Lower lobe of right lung (tissue), 2 donors: Measurements from ENCODE around the gene PCED1A. TPM values are rescaled to one million over a fixed set of nuclear protein-coding genes. Genes with fewer than 3 reads are reported as not detected.

Source experiments
- ATAC-seq, 2 donors: fragments of 200-7000 bp; cut with Tn5 transposase; one replicate each; pipeline ENCODE4 v1.9.1; 2020 to 2022; ENCODE audit warnings: mild to moderate bottlenecking in 2 of 2, moderate library complexity in 2 of 2
- DNase-seq: peaks from one replicate; pipeline ENCODE4 v3.0.0-alpha.2; 2020
- H3K27ac ChIP-seq: fragments of 200-600 bp; one replicate; pipeline ENCODE4 v1.8.0; 2022
- H3K27me3 ChIP-seq: fragments of 200-600 bp; one replicate; pipeline ENCODE4 v1.8.0; 2022; ENCODE audit warnings: low read depth
- H3K36me3 ChIP-seq: fragments of 200-600 bp; one replicate; pipeline ENCODE4 v1.8.0; 2022; ENCODE audit warnings: mild to moderate bottlenecking
- H3K4me1 ChIP-seq: fragments of 200-600 bp; one replicate; pipeline ENCODE4 v1.8.0; 2022
- H3K4me3 ChIP-seq: fragments of 200-600 bp; one replicate; pipeline ENCODE4 v1.8.0; 2022; ENCODE audit warnings: mild to moderate bottlenecking
- H3K9me3 ChIP-seq: fragments of 200-600 bp; one replicate; pipeline ENCODE4 v1.8.0; 2022
- intact Hi-C: fragments of 100-400 bp; cut with DNase I; formaldehyde crosslinking; loops from one replicate; pipeline ENCODE4 v1.11.0; 2022
- long read RNA-seq: library from polyadenylated mRNA; unstranded; transcript quantifications from one replicate; pipeline ENCODE4 v2.0.0, GENCODE V29; 2021
- total RNA-seq: library from RNA; stranded (reverse); fragmentation: NEBNext Ultra II Directional; extraction: Animal tissue kit (Norgen Biotek cat#: 25700); gene quantifications from one replicate; pipeline ENCODE4 v1.2.1, GENCODE V29; 2021
- TF ChIP-seq, protein P1 (sequence below): fragments of 200-600 bp; IDR thresholded peaks from one replicate; pipeline ENCODE4 v1.8.0; 2022; ENCODE audit warnings: antibody characterized with exemption, mild to moderate bottlenecking
- donor health status: DM: no; HTN: yes; CAD: no; lungs with severe emphysema.

Gene PCED1A, protein sequence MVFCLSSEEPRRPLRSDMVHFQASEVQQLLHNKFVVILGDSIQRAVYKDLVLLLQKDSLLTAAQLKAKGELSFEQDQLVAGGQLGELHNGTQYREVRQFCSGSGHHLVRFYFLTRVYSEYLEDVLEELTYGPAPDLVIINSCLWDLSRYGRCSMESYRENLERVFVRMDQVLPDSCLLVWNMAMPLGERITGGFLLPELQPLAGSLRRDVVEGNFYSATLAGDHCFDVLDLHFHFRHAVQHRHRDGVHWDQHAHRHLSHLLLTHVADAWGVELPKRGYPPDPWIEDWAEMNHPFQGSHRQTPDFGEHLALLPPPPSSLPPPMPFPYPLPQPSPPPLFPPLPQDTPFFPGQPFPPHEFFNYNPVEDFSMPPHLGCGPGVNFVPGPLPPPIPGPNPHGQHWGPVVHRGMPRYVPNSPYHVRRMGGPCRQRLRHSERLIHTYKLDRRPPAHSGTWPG
- 43.5 TPM for total RNA-seq
- long read RNA-seq, transcript PCED1A-202 (8 exons, 2,016 nt): major isoform, 21 of 43 reads
- long read RNA-seq, partial matches to known transcripts: 11 of 43 reads
- long read RNA-seq, other reads (novel, unspliced or antisense): 11 of 43 reads

DNA sequence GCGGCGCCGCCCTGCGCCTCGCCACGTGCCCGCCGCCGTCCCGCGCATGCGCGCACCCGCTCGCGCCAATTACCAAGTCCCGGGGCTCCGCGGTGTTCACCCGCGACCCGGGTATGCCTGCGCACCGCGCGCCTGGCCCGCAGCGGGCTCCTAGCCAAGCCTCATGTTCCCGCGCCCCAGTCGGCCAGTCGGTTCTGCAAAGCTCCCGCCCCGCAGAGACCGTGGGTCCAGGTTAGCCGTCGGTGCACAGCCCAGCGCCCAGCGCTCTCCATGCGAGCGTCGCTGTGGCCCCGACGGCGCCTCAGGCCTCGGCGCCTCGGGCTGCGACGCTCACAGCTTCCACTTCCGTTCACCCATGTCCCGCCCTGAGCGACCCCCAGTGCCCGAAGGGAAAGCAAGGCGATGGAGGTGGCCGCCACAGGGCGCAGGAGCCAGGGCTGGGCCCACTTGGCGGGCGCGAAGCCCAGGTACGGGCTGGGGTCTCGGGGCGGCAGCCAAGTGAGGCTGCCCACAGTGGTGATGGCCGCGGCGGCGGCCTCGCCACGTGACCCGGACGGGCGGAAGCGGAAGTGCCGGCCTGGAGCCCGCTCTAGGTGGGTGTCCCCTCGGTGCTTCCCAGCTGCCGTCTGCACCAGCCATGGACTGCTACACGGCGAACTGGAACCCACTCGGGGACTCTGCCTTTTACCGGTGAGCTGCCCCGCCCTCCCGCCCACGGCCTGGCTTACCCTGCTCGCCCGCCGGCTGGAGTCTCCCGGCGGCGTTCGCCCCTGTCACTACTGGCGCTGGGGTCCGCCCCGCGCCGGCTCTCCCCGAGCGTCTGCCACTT is at the start of gene PCED1A, which contains the start of gene VPS16:
PCED1A (minus strand) TSS at position 518 of the 829 bp plus-strand sequence. CDS start 743 bp downstream, outside the sequence.
VPS16 (plus strand) TSS at position 608 of the 829 bp plus-strand sequence; CDS start at position 638, 30 bp downstream.
- TF ChIP-seq, protein P1, sequence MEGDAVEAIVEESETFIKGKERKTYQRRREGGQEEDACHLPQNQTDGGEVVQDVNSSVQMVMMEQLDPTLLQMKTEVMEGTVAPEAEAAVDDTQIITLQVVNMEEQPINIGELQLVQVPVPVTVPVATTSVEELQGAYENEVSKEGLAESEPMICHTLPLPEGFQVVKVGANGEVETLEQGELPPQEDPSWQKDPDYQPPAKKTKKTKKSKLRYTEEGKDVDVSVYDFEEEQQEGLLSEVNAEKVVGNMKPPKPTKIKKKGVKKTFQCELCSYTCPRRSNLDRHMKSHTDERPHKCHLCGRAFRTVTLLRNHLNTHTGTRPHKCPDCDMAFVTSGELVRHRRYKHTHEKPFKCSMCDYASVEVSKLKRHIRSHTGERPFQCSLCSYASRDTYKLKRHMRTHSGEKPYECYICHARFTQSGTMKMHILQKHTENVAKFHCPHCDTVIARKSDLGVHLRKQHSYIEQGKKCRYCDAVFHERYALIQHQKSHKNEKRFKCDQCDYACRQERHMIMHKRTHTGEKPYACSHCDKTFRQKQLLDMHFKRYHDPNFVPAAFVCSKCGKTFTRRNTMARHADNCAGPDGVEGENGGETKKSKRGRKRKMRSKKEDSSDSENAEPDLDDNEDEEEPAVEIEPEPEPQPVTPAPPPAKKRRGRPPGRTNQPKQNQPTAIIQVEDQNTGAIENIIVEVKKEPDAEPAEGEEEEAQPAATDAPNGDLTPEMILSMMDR: no peak
- Histone ChIP-seq H3K9me3 (no peaks in the 10 kb centered on the region), H3K4me1 (peaks cover 20% of the 10 kb centered on the region), H3K27ac (peak within 1 kb of the TSS; percentile 96), H3K36me3 (peaks cover 14% of the 10 kb centered on the region), H3K27me3 (no peaks in the 10 kb centered on the region), H3K4me3 (peak within 1 kb of the TSS; percentile 98)
- DNase-seq: peak; percentile 92
- peak; percentile 98 to 100 for ATAC-seq
- intact Hi-C loops: no loop called here

DNA sequence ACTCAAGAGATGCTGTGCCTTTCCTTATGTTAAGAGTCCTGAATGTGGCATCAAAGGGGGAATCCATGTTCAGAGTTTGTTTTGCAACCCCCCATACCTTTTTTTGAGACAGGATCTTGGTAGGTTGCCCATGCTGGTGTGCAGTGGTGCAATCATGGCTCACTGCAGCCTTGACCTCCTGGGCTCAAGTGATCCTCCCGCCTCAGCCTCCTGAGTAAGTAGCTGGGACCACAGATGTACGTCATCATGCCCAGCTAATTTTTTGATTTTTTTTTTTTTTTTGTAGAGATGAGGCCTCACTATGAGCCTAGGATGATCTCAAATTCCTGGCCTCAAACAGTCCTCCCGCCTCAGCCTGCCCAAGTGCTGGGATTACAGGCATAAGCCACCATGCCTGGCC is 49.3 kb upstream of the PCED1A start:
- intact Hi-C loops: no loop called here
- DNase-seq: no peak
- Histone ChIP-seq H3K27me3 (no peaks in the 10 kb centered on the region), H3K4me3 (no peak overlapping the region), H3K9me3 (no peaks in the 10 kb centered on the region), H3K4me1 (peaks cover 16% of the 10 kb centered on the region), H3K27ac (no peak overlapping the region), H3K36me3 (no peaks in the 10 kb centered on the region)
- ATAC-seq: no peak
- TF ChIP-seq, protein P1: no peak

DNA sequence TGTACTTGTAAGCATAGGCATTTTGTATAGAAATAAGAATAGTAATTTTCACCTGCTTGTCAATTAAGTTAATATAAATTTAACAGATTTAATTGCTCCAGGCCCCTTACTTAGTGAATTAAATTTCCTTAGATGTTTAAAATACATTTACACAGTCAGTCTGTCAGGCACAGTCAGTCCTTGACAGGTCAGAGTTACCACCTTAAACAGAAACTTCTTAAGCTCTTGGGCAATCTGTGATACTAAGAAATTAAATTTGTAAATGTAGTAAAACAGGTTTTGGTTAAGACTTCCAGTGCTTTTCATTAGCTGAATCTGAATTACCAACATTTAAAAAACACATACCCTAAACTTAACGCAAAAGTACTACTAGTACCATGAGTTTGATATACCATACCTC is 48.8 kb upstream of the PCED1A start:
- Histone ChIP-seq H3K27ac (no peak overlapping the region), H3K36me3 (no peaks in the 10 kb centered on the region), H3K9me3 (no peaks in the 10 kb centered on the region), H3K27me3 (no peaks in the 10 kb centered on the region), H3K4me1 (peaks cover 16% of the 10 kb centered on the region), H3K4me3 (no peak overlapping the region)
- intact Hi-C loops: no loop called here
- DNase-seq: no peak
- peak in 1 of 2 donors; percentile 47 for ATAC-seq
- TF ChIP-seq, protein P1: no peak

DNA sequence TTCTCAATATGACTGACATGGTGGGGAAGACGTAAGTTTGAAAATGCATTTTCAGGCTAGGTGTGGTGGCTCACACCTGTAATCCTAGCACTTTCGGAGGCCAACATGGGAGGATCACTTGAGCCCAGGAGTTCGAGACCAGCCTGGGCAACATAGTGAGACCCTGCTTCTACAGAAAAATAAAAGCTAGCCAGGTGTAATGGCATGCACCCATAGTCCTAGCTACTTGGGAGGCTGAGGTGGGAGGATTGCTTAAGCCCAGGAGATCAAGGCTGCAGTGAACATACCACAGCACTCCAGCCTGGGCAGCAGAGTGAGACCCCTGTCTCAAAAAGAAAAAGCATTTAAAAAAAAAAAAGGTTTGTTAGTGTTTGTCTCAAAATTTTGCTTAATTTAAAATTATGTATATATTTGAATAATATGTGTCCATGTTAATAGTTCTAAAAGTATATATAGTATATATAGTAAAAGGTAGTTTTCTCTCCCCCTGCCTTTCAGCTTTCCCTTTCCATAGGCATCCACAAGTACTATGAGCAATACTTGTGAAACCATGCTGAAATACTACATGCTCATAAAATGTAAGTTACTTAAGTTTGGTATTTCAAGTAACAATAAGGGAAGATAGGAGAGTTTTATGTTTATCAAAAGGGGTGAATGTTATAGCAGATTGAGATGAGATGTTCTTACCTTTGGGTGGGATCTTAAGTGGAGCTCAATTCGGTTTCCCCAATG is 47.9 kb upstream of the PCED1A start:
- intact Hi-C loops: no loop called here
- TF ChIP-seq, protein P1: no peak
- Histone ChIP-seq H3K36me3 (no peaks in the 10 kb centered on the region), H3K27ac (no peak overlapping the region), H3K4me1 (peaks cover 16% of the 10 kb centered on the region), H3K4me3 (no peak overlapping the region), H3K27me3 (no peaks in the 10 kb centered on the region), H3K9me3 (no peaks in the 10 kb centered on the region)
- DNase-seq (no peak), ATAC-seq (no peak)

DNA sequence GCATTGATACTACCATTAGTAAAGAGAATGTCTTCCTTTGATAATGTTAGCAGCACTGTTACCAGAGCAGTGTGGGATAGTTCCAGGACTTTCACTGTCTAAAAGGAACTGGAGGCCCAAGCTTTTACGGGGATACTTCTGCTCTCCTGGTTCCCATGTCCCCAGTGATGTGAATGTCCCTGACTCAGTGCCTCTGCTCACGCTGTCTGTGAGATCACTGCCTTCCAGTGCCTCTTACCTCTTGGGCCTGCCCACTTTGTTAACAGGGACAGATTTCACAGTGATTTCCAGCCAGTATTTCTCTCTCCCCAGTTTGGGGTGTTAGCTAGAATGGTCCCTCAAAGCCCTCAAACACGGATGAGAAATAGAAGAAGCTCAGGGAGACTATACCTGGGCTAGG is 47.3 kb upstream of the PCED1A start:
- ATAC-seq: no peak
- Histone ChIP-seq H3K27me3 (no peaks in the 10 kb centered on the region), H3K27ac (no peak overlapping the region), H3K36me3 (no peaks in the 10 kb centered on the region), H3K4me3 (no peak overlapping the region), H3K4me1 (peaks cover 16% of the 10 kb centered on the region), H3K9me3 (no peaks in the 10 kb centered on the region)
- DNase-seq: no peak
- intact Hi-C loops: no loop called here
- TF ChIP-seq, protein P1: no peak
